C4-2B (cell line): ENCODE results near the gene ERCC2.

Experiments used
- ZFX ChIP-seq: fragments of 450-650 bp; IDR thresholded peaks from 2 replicates; pipeline ENCODE4 v1.6.1; 2017
- TF ChIP-seq, protein P1 (sequence below): fragments of 450-650 bp; conservative IDR thresholded peaks from 2 replicates; pipeline ENCODE4 v1.5.1; 2017; ENCODE audit warnings: mild to moderate bottlenecking

DNA sequence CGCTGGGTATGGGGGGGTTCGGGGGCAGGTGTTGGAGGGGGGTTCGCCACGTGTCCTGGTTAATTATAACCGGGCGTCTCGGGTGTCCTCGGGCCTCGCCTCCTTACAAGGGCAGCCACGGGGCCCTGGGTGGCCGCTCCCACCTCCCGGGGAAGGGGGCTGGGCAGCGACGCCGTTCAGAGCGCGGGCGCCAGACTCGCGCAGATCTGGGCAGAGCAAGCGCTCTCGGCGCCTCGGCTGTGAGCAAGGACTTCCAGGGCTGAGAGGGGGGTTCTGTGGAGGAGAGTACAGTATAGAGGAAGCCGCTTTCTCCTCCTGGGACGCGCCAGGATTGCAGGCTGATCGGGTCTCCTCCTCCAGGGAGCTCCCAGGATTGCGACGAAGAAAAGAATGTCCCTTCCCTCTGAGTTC, 46.7 kb downstream of the ERCC2 start:
- TF ChIP-seq, protein P1, sequence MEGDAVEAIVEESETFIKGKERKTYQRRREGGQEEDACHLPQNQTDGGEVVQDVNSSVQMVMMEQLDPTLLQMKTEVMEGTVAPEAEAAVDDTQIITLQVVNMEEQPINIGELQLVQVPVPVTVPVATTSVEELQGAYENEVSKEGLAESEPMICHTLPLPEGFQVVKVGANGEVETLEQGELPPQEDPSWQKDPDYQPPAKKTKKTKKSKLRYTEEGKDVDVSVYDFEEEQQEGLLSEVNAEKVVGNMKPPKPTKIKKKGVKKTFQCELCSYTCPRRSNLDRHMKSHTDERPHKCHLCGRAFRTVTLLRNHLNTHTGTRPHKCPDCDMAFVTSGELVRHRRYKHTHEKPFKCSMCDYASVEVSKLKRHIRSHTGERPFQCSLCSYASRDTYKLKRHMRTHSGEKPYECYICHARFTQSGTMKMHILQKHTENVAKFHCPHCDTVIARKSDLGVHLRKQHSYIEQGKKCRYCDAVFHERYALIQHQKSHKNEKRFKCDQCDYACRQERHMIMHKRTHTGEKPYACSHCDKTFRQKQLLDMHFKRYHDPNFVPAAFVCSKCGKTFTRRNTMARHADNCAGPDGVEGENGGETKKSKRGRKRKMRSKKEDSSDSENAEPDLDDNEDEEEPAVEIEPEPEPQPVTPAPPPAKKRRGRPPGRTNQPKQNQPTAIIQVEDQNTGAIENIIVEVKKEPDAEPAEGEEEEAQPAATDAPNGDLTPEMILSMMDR, result no peak
- TF ChIP-seq ZFX, result no peak
